ENCODE results near the gene SPATA31E1. TPM values are rescaled to one million over a fixed set of nuclear protein-coding genes. Genes with fewer than 3 reads are reported as not detected.

The SPATA31E1 gene
- total RNA-seq, 1 donor from 2014 or later = not detected

GRCh38 chr9:87863882-87864465 is 18.7 kb upstream of the SPATA31E1 start:
- no peak for DNase-seq

- DNase-seq = no peak
These were observed 17.8 kb upstream of the SPATA31E1 start for GRCh38 chr9:87864915-87865314.

- DNase-seq = no peak
These were observed 17.1 kb upstream of the SPATA31E1 start for GRCh38 chr9:87865626-87866025.

GRCh38 chr9:87867391-87867790 is 15.3 kb upstream of the SPATA31E1 start:
- no peak for DNase-seq

GRCh38 chr9:87868175-87868574 is 14.5 kb upstream of the SPATA31E1 start:
- DNase-seq = no peak

GRCh38 chr9:87868635-87869034 is 14.0 kb upstream of the SPATA31E1 start:
- no peak for DNase-seq

GRCh38 chr9:87869082-87869481 is 13.6 kb upstream of the SPATA31E1 start:
- DNase-seq = no peak

GRCh38 chr9:87871425-87872078 is 11.1 kb upstream of the SPATA31E1 start:
- DNase-seq = no peak

GRCh38 chr9:87872079-87872624 is 10.5 kb upstream of the SPATA31E1 start:
- DNase-seq = peak; percentile 61

- no peak for DNase-seq
These were observed 8.9 kb upstream of the SPATA31E1 start for GRCh38 chr9:87873607-87874303.

- DNase-seq = no peak
These were observed 8.4 kb upstream of the SPATA31E1 start for GRCh38 chr9:87874304-87874623.

- no peak for DNase-seq
These were observed 7.6 kb upstream of the SPATA31E1 start for GRCh38 chr9:87875060-87875459.

- DNase-seq = no peak
These were observed 6.7 kb upstream of the SPATA31E1 start for GRCh38 chr9:87875831-87876545.

GRCh38 chr9:87876708-87877107 is 6.0 kb upstream of the SPATA31E1 start:
- no peak for DNase-seq

- no peak for DNase-seq
These were observed 3.6 kb upstream of the SPATA31E1 start for GRCh38 chr9:87878989-87879511.

- no peak for DNase-seq
These were observed 2.6 kb upstream of the SPATA31E1 start for GRCh38 chr9:87880116-87880515.

GRCh38 chr9:87880683-87881082 is 2.0 kb upstream of the SPATA31E1 start:
- no peak for DNase-seq

GRCh38 chr9:87883274-87883673 is 597 bp downstream of the SPATA31E1 start:
- DNase-seq = no peak

- DNase-seq = no peak
These were observed 1.3 kb downstream of the SPATA31E1 start for GRCh38 chr9:87883990-87884389.

GRCh38 chr9:87884578-87885459 is 2.1 kb downstream of the SPATA31E1 start:
- no peak for DNase-seq

- no peak for DNase-seq
These were observed 3.0 kb downstream of the SPATA31E1 start for GRCh38 chr9:87885484-87886189.
